Transverse colon (tissue), 4 donors: ENCODE measurements around the gene MTMR3. TPM values are rescaled to one million over a fixed set of nuclear protein-coding genes. Genes with fewer than 3 reads are reported as not detected.

Experiments
- DNase-seq: peaks from one replicate; pipeline ENCODE4 v3.0.0-alpha.2; 2019
- H3K27ac ChIP-seq, 4 donors: fragments of 200-600 bp; sonication (generic); 2 replicates each; pipeline ENCODE4 v1.5.1; 2016 to 2018; ENCODE audit warnings: inconsistent platforms in 4 of 4
- H3K27me3 ChIP-seq: fragments of 200-600 bp; sonication (generic); 2 replicates; pipeline ENCODE4 v1.5.1; 2017; ENCODE audit warnings: inconsistent platforms
- H3K36me3 ChIP-seq, 4 donors: fragments of 200-600 bp; sonication (generic); 2 replicates each; pipeline ENCODE4 v1.5.1; 2017 to 2019; ENCODE audit warnings: inconsistent platforms in 4 of 4
- H3K4me1 ChIP-seq, 4 donors: fragments of 200-600 bp; sonication (generic); 2 replicates each; pipeline ENCODE4 v1.5.1; 2017 to 2020; ENCODE audit warnings: inconsistent platforms in 4 of 4
- H3K4me3 ChIP-seq, 4 donors: fragments of 200-600 bp; sonication (generic); 1 replicate in 1 of 4; 2 replicates in 3 of 4; pipeline versions ENCODE4 v1.5.1 to v1.6.1; 2017 to 2019; ENCODE audit warnings: inconsistent platforms in 4 of 4
- H3K9me3 ChIP-seq, 2 donors: fragments of 200-600 bp; sonication (generic); 2 replicates each; pipeline ENCODE4 v1.5.1; 2017 to 2019; ENCODE audit warnings: inconsistent platforms in 2 of 2
- CTCF ChIP-seq, 5 experiments: fragments of 200-600 bp in 3 of 5; fragments of 450-650 bp in 2 of 5; sonication (generic) in 3 of 5; IDR thresholded peaks; 1 replicate in 2 of 5; 2 replicates in 3 of 5; pipeline ENCODE4 v1.5.1; 2016 to 2017; ENCODE audit warnings: antibody characterized with exemption in 5 of 5, inconsistent platforms in 3 of 5, mild to moderate bottlenecking in 2 of 5, moderate library complexity in 1 of 5
- EP300 ChIP-seq: sonication (generic); formaldehyde crosslinking; IDR thresholded peaks from one replicate; pipeline ENCODE4 v1.6.1; 2017; ENCODE audit warnings: antibody characterized with exemption, low read depth
- POLR2A ChIP-seq: fragments of 450-650 bp; IDR thresholded peaks from one replicate; pipeline ENCODE4 v1.6.1; 2016; ENCODE audit warnings: antibody characterized with exemption, mild to moderate bottlenecking, moderate library complexity
- POLR2AphosphoS5 ChIP-seq, 3 donors: sonication (generic); formaldehyde crosslinking; IDR thresholded peaks; one replicate each; pipeline ENCODE4 v1.6.1; 2016; ENCODE audit warnings: antibody characterized with exemption in 3 of 3
- WGBS, 2 donors: methylation state at CpG; one replicate each; pipeline ENCODE4 v1.1.5; 2018; ENCODE audit warnings: low coverage in 1 of 2; 5-methylcytosine and 5-hydroxymethylcytosine counted together
- in situ Hi-C, 4 donors: fragments of 200-750 bp; cut with MboI; loops; one replicate each; pipeline versions ENCODE4 v1.15.0 to v1.15.1; 2017; ENCODE audit warnings: low sequenced_read_pairs in 3 of 4, low pct_ligation_motif_present in 1 of 4, low pct_unique_long_range_greater_than_20kb in 1 of 4
- intact Hi-C: fragments of 100-400 bp; cut with DNase I; formaldehyde crosslinking; loops from one replicate; pipeline ENCODE4 v1.15.1; 2023; ENCODE audit warnings: low total_unique reads
- total RNA-seq, 4 donors: library from RNA; depleted of rRNA; stranded (reverse); fragments of >200 nt; gene quantifications; one replicate each; pipeline ENCODE4 v1.1.0, GENCODE V29; 2016

The MTMR3 gene
- total RNA-seq, 4 donors from 2014 or later = 52.5 to 92.7 (median 70.2) TPM

- 85 to 90% methylated on average over 2 of the region's 2 CpGs for WGBS, 2 donors
- Histone ChIP-seq H3K9me3 (no peaks in the 10 kb centered on the region), H3K36me3 (no peaks in the 10 kb centered on the region), H3K27me3 (no peaks in the 10 kb centered on the region), H3K4me1 (peaks cover 0 to 24% (median 13%) of the 10 kb centered on the region in 4 donors), H3K27ac (no peak overlapping the region), H3K4me3 (no peak overlapping the region)
- no peak for DNase-seq
- in situ Hi-C loops (no loop called here), intact Hi-C loops (no loop called here)
- TF ChIP-seq POLR2AphosphoS5 (IDR thresholded peaks at IDR 0.05) (no peak), EP300 (no peak), CTCF (IDR thresholded peaks at IDR 0.05) (no peak), POLR2A (no peak)
These were observed 158.9 kb downstream of the MTMR3 start for GRCh38 chr22:30041881-30042280.

- in situ Hi-C loops (no loop called here), intact Hi-C loops (no loop called here)
- WGBS, 2 donors = 38 to 52% methylated on average over 4 of the region's 4 CpGs
- no peaks in the 10 kb centered on the region for H3K36me3 ChIP-seq
- H3K27me3 ChIP-seq = no peaks in the 10 kb centered on the region
- TF ChIP-seq POLR2AphosphoS5 (IDR thresholded peaks at IDR 0.05) (no peak), EP300 (no peak), CTCF (IDR thresholded peaks at IDR 0.05) (no peak), POLR2A (no peak)
- no peaks in the 10 kb centered on the region for H3K9me3 ChIP-seq
- no peak overlapping the region for H3K4me3 ChIP-seq
- peak overlapping the region in 2 of 4 donors; percentile 50 to 71 for H3K27ac ChIP-seq
- DNase-seq = no peak
- peaks cover 0 to 30% (median 13%) of the 10 kb centered on the region in 4 donors for H3K4me1 ChIP-seq
These were observed 160.2 kb downstream of the MTMR3 start for GRCh38 chr22:30043161-30043560.

GRCh38 chr22:30044369-30044768 is 161.4 kb downstream of the MTMR3 start:
- no peaks in the 10 kb centered on the region for H3K9me3 ChIP-seq
- intact Hi-C loops (no loop called here), in situ Hi-C loops (no loop called here)
- peak; percentile 68 for DNase-seq
- H3K27ac ChIP-seq = peak overlapping the region; percentile 50 to 71 (median 65)
- no peaks in the 10 kb centered on the region for H3K27me3 ChIP-seq
- TF ChIP-seq CTCF (IDR thresholded peaks at IDR 0.05) = no peak
- peak in 2 of 3 donors; percentile 8 to 35 for TF ChIP-seq POLR2AphosphoS5 (IDR thresholded peaks at IDR 0.05)
- TF ChIP-seq EP300 = no peak
- no peak overlapping the region for H3K4me3 ChIP-seq
- peaks cover 0 to 30% (median 12%) of the 10 kb centered on the region in 4 donors for H3K4me1 ChIP-seq
- H3K36me3 ChIP-seq = no peaks in the 10 kb centered on the region
- 32% methylated on average over 3 of the region's 3 CpGs; no CpG with 5 or more reads in 1 of the 2 donors for whole genome bisulfite sequencing, 2 donors

GRCh38 chr22:30044881-30045493 is 162.0 kb downstream of the MTMR3 start:
- Histone ChIP-seq H3K27me3 (no peaks in the 10 kb centered on the region), H3K4me1 (peaks cover 0 to 30% (median 12%) of the 10 kb centered on the region in 4 donors), H3K27ac (peak overlapping the region; percentile 50 to 71 (median 65)), H3K9me3 (no peaks in the 10 kb centered on the region), H3K36me3 (no peaks in the 10 kb centered on the region), H3K4me3 (no peak overlapping the region)
- DNase-seq = no peak
- in situ Hi-C loops (no loop called here), intact Hi-C loops (no loop called here)
- WGBS, 2 donors = 71 to 84% methylated on average over 3 to 4 of the region's 4 CpGs
- no peak for TF ChIP-seq EP300
- no peak for TF ChIP-seq CTCF (IDR thresholded peaks at IDR 0.05)
- TF ChIP-seq POLR2AphosphoS5 (IDR thresholded peaks at IDR 0.05) = no peak
- no peak for TF ChIP-seq POLR2A
